GM12865 (cell line): ENCODE measurements around the gene GRIK5.

Experiments
- DNase-seq: peaks from one replicate; pipeline ENCODE4 v3.0.0; 2010; ENCODE audit warnings: low read depth
- H3K4me3 ChIP-seq: 2 replicates; pipeline ENCODE4 v1.5.1; 2011; ENCODE audit warnings: mild to moderate bottlenecking, low read depth, low read length, control low read depth
- TF ChIP-seq, protein P1 (sequence below): IDR thresholded peaks from 2 replicates; pipeline ENCODE4 v1.5.1; 2011; ENCODE audit warnings: low read length, control low read depth, low read depth, inconsistent platforms; ENCODE audit not compliant: insufficient read depth; ENCODE audit errors: missing control alignments

Gene GRIK5

DNA sequence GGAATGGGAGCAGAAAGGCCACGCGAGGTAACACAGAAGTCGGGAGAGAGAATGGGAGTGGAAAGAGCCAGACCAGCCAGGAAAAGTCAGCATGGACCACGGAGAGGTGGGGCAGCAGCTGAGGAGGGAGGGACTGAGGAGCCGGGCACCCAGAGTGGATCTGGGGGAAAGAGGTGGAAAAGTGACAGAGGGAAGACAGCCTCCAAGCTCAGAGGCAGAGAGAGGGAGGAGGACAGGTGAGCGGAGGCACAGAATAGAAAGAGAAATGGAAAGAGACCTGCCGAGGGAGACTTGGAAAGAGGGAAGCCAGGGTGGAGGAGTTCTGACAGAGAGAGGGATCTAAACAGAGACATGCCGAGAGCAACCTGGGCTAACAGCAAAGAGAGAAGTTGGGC is 1.6 kb downstream of the GRIK5 start:
- H3K4me3 ChIP-seq, result no peak overlapping the region
- no peak for DNase-seq
- TF ChIP-seq, protein P1, sequence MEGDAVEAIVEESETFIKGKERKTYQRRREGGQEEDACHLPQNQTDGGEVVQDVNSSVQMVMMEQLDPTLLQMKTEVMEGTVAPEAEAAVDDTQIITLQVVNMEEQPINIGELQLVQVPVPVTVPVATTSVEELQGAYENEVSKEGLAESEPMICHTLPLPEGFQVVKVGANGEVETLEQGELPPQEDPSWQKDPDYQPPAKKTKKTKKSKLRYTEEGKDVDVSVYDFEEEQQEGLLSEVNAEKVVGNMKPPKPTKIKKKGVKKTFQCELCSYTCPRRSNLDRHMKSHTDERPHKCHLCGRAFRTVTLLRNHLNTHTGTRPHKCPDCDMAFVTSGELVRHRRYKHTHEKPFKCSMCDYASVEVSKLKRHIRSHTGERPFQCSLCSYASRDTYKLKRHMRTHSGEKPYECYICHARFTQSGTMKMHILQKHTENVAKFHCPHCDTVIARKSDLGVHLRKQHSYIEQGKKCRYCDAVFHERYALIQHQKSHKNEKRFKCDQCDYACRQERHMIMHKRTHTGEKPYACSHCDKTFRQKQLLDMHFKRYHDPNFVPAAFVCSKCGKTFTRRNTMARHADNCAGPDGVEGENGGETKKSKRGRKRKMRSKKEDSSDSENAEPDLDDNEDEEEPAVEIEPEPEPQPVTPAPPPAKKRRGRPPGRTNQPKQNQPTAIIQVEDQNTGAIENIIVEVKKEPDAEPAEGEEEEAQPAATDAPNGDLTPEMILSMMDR, result no peak

DNA sequence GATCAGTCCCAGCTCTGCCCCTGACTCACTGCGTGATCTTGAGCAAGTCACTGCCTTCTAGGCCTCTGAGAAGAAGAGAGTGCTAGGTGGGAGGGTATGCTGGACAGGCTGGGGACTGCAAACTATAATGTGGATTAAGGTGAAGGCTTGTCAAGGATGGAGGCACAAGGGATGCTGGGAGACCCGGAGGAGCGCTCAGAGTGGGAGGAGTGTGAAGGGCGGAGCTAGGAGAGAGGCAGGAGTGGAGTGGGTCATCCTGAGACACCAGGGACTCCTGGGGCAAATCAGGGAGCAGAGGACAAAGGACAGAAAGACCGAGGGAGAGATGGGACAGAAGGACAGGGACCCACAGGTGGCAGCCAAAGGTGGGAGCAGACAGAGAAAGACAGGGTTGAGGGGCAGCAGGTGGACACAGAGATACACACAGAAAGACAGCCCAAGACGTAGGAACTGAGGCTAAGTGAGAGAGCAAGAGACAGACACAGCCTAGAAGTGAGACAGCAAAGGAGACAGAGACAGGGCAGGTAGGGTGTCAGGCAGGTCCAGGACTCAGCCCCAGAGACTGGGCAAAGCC is 2.6 kb downstream of the GRIK5 start:
- H3K4me3 ChIP-seq, result no peak overlapping the region
- TF ChIP-seq, protein P1, result no peak
- no peak for DNase-seq

GRCh38 chr19:42066075-42066754 is 3.8 kb downstream of the GRIK5 start:
- TF ChIP-seq, protein P1, result no peak
- H3K4me3 ChIP-seq, result no peak overlapping the region
- DNase-seq, result peak; percentile 42

GRCh38 chr19:42065511-42065910 is 4.5 kb downstream of the GRIK5 start:
- TF ChIP-seq, protein P1, result no peak
- DNase-seq, result no peak
- no peak overlapping the region for H3K4me3 ChIP-seq

- no peak for DNase-seq
- TF ChIP-seq, protein P1, result no peak
These were observed 5.0 kb downstream of the GRIK5 start for GRCh38 chr19:42065051-42065450.

GRCh38 chr19:42064432-42064831 is 5.6 kb downstream of the GRIK5 start:
- no peak for DNase-seq
- TF ChIP-seq, protein P1, result no peak
- no peak overlapping the region for H3K4me3 ChIP-seq

More at GRCh38 chr19:42065051-42065450, 5.0 kb downstream of the GRIK5 start:
- no peak overlapping the region for H3K4me3 ChIP-seq

DNA sequence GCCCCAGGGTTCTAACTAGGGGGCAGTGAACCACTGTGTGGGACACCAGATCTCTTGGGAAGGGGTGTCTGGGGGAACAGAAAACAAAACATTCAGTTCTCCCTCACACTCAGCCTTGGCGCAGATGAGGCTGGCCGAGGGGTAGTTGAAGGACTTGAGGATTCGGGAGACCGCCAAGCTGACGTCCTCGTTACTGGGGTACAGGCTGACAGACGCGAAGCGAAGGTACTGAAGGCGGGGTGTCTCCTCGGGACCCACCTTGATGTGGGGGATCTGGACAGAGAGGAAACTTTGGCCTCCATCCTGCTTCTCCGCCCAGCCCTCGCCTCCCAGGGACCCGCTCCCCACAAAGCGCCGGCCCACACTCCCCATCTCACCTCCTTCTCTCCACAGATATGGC is 7.6 kb downstream of the GRIK5 start:
- TF ChIP-seq, protein P1, result no peak
- DNase-seq, result no peak
- no peak overlapping the region for H3K4me3 ChIP-seq
